ENCODE results near the gene ANO9.
A peak's percentile ranks its signal among the peaks of the same experiment; 100 is the strongest.

Gene ANO9

DNA sequence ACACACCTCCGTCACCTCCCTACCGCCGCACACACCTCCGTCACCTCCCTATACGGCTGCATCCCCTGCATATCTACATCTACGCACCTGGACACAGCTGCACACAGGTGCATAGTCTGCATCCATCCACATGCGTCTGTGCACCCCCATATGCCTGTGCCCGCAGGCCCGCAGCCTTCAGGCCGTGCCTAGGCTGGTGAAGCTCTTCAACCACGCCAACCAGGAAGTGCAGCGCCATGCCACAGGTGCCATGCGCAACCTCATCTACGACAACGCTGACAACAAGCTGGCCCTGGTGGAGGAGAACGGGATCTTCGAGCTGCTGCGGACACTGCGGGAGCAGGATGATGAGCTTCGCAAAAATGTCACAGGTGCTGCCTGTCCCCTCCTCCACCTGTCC lies 43.0 kb downstream of the ANO9 start:
- Histone ChIP-seq H3K27ac (ENCODE audit: low read depth, low read length, poor library complexity, severe bottlenecking) (no peak overlapping the region), H3K4me2 (ENCODE audit: low read length) (no peak overlapping the region), H2AFZ (ENCODE audit: low read length) (no peak overlapping the region), H3K4me3 (ENCODE audit: low read depth, low read length, poor library complexity, severe bottlenecking) (no peak overlapping the region), H4K20me1 (ENCODE audit: insufficient read depth, low read length) (no peaks in the 10 kb centered on the region), H3K9me2 (ENCODE audit: low read depth, low read length) (no peaks in the 10 kb centered on the region), H3K9me3 (ENCODE audit: low read length) (peaks cover 5% of the 10 kb centered on the region; the same call in 1 of the 2 replicates), H3K79me2 (ENCODE audit: insufficient read depth, low read length) (no peaks in the 10 kb centered on the region), H3K9ac (ENCODE audit: low read length) (no peak overlapping the region), H3F3A (ENCODE audit: insufficient read depth, low read length) (no peaks in the 10 kb centered on the region), H3K27me3 (ENCODE audit: insufficient read depth, low read length) (0 out of 2 replicates have a peak, but pooled peaks cover 5% of the 10 kb centered on the region), H3K36me3 (ENCODE audit: insufficient read depth, low read length) (no peaks in the 10 kb centered on the region), H3K4me1 (ENCODE audit: insufficient read depth, low read length, severe bottlenecking) (no peaks in the 10 kb centered on the region)
- TF ChIP-seq, protein P1, sequence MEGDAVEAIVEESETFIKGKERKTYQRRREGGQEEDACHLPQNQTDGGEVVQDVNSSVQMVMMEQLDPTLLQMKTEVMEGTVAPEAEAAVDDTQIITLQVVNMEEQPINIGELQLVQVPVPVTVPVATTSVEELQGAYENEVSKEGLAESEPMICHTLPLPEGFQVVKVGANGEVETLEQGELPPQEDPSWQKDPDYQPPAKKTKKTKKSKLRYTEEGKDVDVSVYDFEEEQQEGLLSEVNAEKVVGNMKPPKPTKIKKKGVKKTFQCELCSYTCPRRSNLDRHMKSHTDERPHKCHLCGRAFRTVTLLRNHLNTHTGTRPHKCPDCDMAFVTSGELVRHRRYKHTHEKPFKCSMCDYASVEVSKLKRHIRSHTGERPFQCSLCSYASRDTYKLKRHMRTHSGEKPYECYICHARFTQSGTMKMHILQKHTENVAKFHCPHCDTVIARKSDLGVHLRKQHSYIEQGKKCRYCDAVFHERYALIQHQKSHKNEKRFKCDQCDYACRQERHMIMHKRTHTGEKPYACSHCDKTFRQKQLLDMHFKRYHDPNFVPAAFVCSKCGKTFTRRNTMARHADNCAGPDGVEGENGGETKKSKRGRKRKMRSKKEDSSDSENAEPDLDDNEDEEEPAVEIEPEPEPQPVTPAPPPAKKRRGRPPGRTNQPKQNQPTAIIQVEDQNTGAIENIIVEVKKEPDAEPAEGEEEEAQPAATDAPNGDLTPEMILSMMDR (IDR thresholded peaks at IDR 0.05; ENCODE audit: low read length): no peak
- no peak for TF ChIP-seq EZH2 (IDR thresholded peaks at IDR 0.05; ENCODE audit: borderline replicate concordance, low read length)

DNA sequence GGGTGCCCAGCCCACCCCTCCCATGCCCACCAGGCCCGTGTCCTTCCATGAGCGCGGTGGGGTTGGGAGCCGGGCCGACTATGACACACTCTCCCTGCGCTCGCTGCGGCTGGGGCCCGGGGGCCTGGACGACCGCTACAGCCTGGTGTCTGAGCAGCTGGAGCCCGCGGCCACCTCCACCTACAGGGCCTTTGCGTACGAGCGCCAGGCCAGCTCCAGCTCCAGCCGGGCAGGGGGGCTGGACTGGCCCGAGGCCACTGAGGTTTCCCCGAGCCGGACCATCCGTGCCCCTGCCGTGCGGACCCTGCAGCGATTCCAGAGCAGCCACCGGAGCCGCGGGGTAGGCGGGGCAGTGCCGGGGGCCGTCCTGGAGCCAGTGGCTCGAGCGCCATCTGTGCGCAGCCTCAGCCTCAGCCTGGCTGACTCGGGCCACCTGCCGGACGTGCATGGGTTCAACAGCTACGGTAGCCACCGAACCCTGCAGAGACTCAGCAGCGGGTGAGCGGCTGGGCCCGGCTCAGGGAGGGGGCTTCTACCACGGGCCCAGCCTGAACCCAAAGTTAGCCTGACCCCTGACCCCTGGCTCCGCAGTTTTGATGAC lies 44.8 kb downstream of the ANO9 start:
- H3K36me3 ChIP-seq (ENCODE audit: insufficient read depth, low read length): no peaks in the 10 kb centered on the region
- H3K4me1 ChIP-seq (ENCODE audit: insufficient read depth, low read length, severe bottlenecking): no peaks in the 10 kb centered on the region
- H3K79me2 ChIP-seq (ENCODE audit: insufficient read depth, low read length): no peaks in the 10 kb centered on the region
- H3K9ac ChIP-seq (ENCODE audit: low read length): no peak overlapping the region; the same call in 1 of the 2 replicates
- TF ChIP-seq EZH2 (IDR thresholded peaks at IDR 0.05; ENCODE audit: borderline replicate concordance, low read length): no peak
- TF ChIP-seq, protein P1 (IDR thresholded peaks at IDR 0.05; ENCODE audit: low read length): peak; percentile 44
- H3K9me2 ChIP-seq (ENCODE audit: low read depth, low read length): no peaks in the 10 kb centered on the region
- H3K27ac ChIP-seq (ENCODE audit: low read depth, low read length, poor library complexity, severe bottlenecking): no peak overlapping the region
- H3K4me2 ChIP-seq (ENCODE audit: low read length): peak overlapping the region; percentile 59; the same call in 1 of the 2 replicates
- no peaks in the 10 kb centered on the region for H3F3A ChIP-seq (ENCODE audit: insufficient read depth, low read length)
- H4K20me1 ChIP-seq (ENCODE audit: insufficient read depth, low read length): no peaks in the 10 kb centered on the region
- H3K27me3 ChIP-seq (ENCODE audit: insufficient read depth, low read length): peaks cover 5% of the 10 kb centered on the region; the same call in 1 of the 2 replicates
- H3K4me3 ChIP-seq (ENCODE audit: low read depth, low read length, poor library complexity, severe bottlenecking): peak overlapping the region; percentile 51
- peaks cover 5% of the 10 kb centered on the region; the same call in 1 of the 2 replicates for H3K9me3 ChIP-seq (ENCODE audit: low read length)
- no peak overlapping the region for H2AFZ ChIP-seq (ENCODE audit: low read length)

DNA sequence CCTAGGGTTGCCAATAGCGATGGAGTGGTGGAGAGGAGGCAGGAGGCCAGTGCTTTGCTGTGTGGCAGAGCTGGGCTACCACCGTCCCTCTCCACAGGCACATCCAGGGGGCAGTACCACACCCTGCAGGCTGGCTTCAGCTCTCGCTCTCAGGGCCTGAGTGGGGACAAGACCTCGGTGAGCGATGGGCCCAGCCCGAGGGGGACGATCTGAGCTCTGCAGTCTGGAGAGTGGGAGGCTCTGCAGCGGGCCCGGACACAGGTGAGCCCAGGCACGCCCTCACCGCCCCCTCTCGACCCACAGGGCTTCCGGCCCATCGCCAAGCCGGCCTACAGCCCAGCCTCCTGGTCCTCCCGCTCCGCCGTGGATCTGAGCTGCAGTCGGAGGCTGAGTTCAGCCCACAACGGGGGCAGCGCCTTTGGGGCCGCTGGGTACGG lies 45.3 kb downstream of the ANO9 start:
- no peaks in the 10 kb centered on the region for H3K79me2 ChIP-seq (ENCODE audit: insufficient read depth, low read length)
- peak overlapping the region; percentile 59; the same call in 1 of the 2 replicates for H3K4me2 ChIP-seq (ENCODE audit: low read length)
- no peak overlapping the region for H2AFZ ChIP-seq (ENCODE audit: low read length)
- H3K4me3 ChIP-seq (ENCODE audit: low read depth, low read length, poor library complexity, severe bottlenecking): peak overlapping the region; percentile 51
- peaks cover 5% of the 10 kb centered on the region; the same call in 1 of the 2 replicates for H3K9me3 ChIP-seq (ENCODE audit: low read length)
- no peak overlapping the region for H3K9ac ChIP-seq (ENCODE audit: low read length)
- peaks cover 9% of the 10 kb centered on the region; the same call in 1 of the 2 replicates for H3K27me3 ChIP-seq (ENCODE audit: insufficient read depth, low read length)
- TF ChIP-seq EZH2 (IDR thresholded peaks at IDR 0.05; ENCODE audit: borderline replicate concordance, low read length): no peak
- TF ChIP-seq, protein P1 (IDR thresholded peaks at IDR 0.05; ENCODE audit: low read length): no peak
- no peaks in the 10 kb centered on the region for H3K36me3 ChIP-seq (ENCODE audit: insufficient read depth, low read length)
- no peaks in the 10 kb centered on the region for H3F3A ChIP-seq (ENCODE audit: insufficient read depth, low read length)
- no peaks in the 10 kb centered on the region for H3K9me2 ChIP-seq (ENCODE audit: low read depth, low read length)
- H3K27ac ChIP-seq (ENCODE audit: low read depth, low read length, poor library complexity, severe bottlenecking): no peak overlapping the region
- H3K4me1 ChIP-seq (ENCODE audit: insufficient read depth, low read length, severe bottlenecking): no peaks in the 10 kb centered on the region
- no peaks in the 10 kb centered on the region for H4K20me1 ChIP-seq (ENCODE audit: insufficient read depth, low read length)

All from OCI-LY1 (cell line).